ENCODE measurements around the gene AK5.

GRCh38 chr1:77283701-77284425 lies 2.0 kb downstream of the AK5 start:
- no peak for TF ChIP-seq EP300 (IDR thresholded peaks at IDR 0.05)
- TF ChIP-seq CTCF (IDR thresholded peaks at IDR 0.05): no peak

All from tibial nerve (tissue), 4 donors.